ENCODE results near the gene SMCO4.

The SMCO4 gene

GRCh38 chr11:93489841-93490240, 53.4 kb downstream of the SMCO4 start:
- Histone ChIP-seq H3K4me1 (ENCODE audit: low read depth, poor library complexity, severe bottlenecking) (no peaks in the 10 kb centered on the region), H3K27ac (no peak overlapping the region), H3K79me2 (ENCODE audit: insufficient read depth, low read depth) (no peaks in the 10 kb centered on the region), H3K36me3 (ENCODE audit: insufficient read depth) (no peaks in the 10 kb centered on the region), H4K20me1 (ENCODE audit: insufficient read depth) (no peaks in the 10 kb centered on the region), H3K27me3 (ENCODE audit: insufficient read depth, low read depth) (no peaks in the 10 kb centered on the region), H3K9ac (no peak overlapping the region), H2AFZ (ENCODE audit: low read depth) (no peak overlapping the region), H3K4me3 (IDR thresholded peaks at IDR 0.05; ENCODE audit: insufficient read depth, low read depth, low read length) (no peak overlapping the region), H3K4me2 (no peak overlapping the region)
- TF ChIP-seq CTCF (conservative IDR thresholded peaks at IDR 0.05; ENCODE audit: low read depth, low read length): no peak

GRCh38 chr11:93487032-93487483, 56.1 kb downstream of the SMCO4 start:
- no peak for TF ChIP-seq CTCF (conservative IDR thresholded peaks at IDR 0.05; ENCODE audit: low read depth, low read length)
- Histone ChIP-seq H3K36me3 (ENCODE audit: insufficient read depth) (no peaks in the 10 kb centered on the region), H3K4me1 (ENCODE audit: low read depth, poor library complexity, severe bottlenecking) (no peaks in the 10 kb centered on the region), H3K4me3 (IDR thresholded peaks at IDR 0.05; ENCODE audit: insufficient read depth, low read depth, low read length) (no peak overlapping the region), H2AFZ (ENCODE audit: low read depth) (no peak overlapping the region), H3K79me2 (ENCODE audit: insufficient read depth, low read depth) (no peaks in the 10 kb centered on the region), H4K20me1 (ENCODE audit: insufficient read depth) (no peaks in the 10 kb centered on the region), H3K9ac (no peak overlapping the region), H3K27me3 (ENCODE audit: insufficient read depth, low read depth) (no peaks in the 10 kb centered on the region), H3K4me2 (no peak overlapping the region), H3K27ac (no peak overlapping the region)

GRCh38 chr11:93485983-93486382, 57.2 kb downstream of the SMCO4 start:
- TF ChIP-seq CTCF (conservative IDR thresholded peaks at IDR 0.05; ENCODE audit: low read depth, low read length): no peak
- no peaks in the 10 kb centered on the region for H3K27me3 ChIP-seq (ENCODE audit: insufficient read depth, low read depth)

GRCh38 chr11:93484716-93485115, 58.5 kb downstream of the SMCO4 start:
- H3K9ac ChIP-seq: no peak overlapping the region
- H3K79me2 ChIP-seq (ENCODE audit: insufficient read depth, low read depth): no peaks in the 10 kb centered on the region
- no peak overlapping the region for H3K27ac ChIP-seq
- no peak for TF ChIP-seq CTCF (conservative IDR thresholded peaks at IDR 0.05; ENCODE audit: low read depth, low read length)
- H3K36me3 ChIP-seq (ENCODE audit: insufficient read depth): no peaks in the 10 kb centered on the region
- no peaks in the 10 kb centered on the region for H4K20me1 ChIP-seq (ENCODE audit: insufficient read depth)
- H3K4me2 ChIP-seq: no peak overlapping the region
- H3K27me3 ChIP-seq (ENCODE audit: insufficient read depth, low read depth): no peaks in the 10 kb centered on the region
- H3K4me3 ChIP-seq (IDR thresholded peaks at IDR 0.05; ENCODE audit: insufficient read depth, low read depth, low read length): no peak overlapping the region
- H3K4me1 ChIP-seq (ENCODE audit: low read depth, poor library complexity, severe bottlenecking): no peaks in the 10 kb centered on the region
- H2AFZ ChIP-seq (ENCODE audit: low read depth): no peak overlapping the region

More at GRCh38 chr11:93485983-93486382, 57.2 kb downstream of the SMCO4 start:
- Histone ChIP-seq H3K4me2 (no peak overlapping the region), H2AFZ (ENCODE audit: low read depth) (no peak overlapping the region), H3K79me2 (ENCODE audit: insufficient read depth, low read depth) (no peaks in the 10 kb centered on the region), H3K4me1 (ENCODE audit: low read depth, poor library complexity, severe bottlenecking) (no peaks in the 10 kb centered on the region), H3K27ac (no peak overlapping the region), H3K9ac (no peak overlapping the region), H3K4me3 (IDR thresholded peaks at IDR 0.05; ENCODE audit: insufficient read depth, low read depth, low read length) (no peak overlapping the region), H4K20me1 (ENCODE audit: insufficient read depth) (no peaks in the 10 kb centered on the region), H3K36me3 (ENCODE audit: insufficient read depth) (no peaks in the 10 kb centered on the region)

All from KMS-11 (cell line).